ENCODE data around the gene OSBPL5. TPM values are rescaled to one million over a fixed set of nuclear protein-coding genes. Genes with fewer than 3 reads are reported as not detected.

The OSBPL5 gene
- total RNA-seq, 4 donors from 2014 or later, result 37.3 to 211 (median 105) TPM

- H3K4me1 ChIP-seq, result no peaks in the 10 kb centered on the region
- intact Hi-C loops (cut with DNase I; ENCODE audit: low total_unique reads) (no loop called here), in situ Hi-C loops (cut with MboI; ENCODE audit: low pct_ligation_motif_present in 1 of 4, low pct_unique_long_range_greater_than_20kb in 1 of 4, low sequenced_read_pairs in 3 of 4) (loop anchor here in 1 of 4 donors (25.0 kb wide), 1 partner anchor 108 kb away; the partner anchor contains the start of gene MRGPRG)
- H3K27ac ChIP-seq, result no peak overlapping the region
- no peak for DNase-seq
- no peak overlapping the region for H3K4me3 ChIP-seq
- TF ChIP-seq CTCF (IDR thresholded peaks at IDR 0.05) (no peak), POLR2AphosphoS5 (IDR thresholded peaks at IDR 0.05) (no peak), POLR2A (IDR thresholded peaks at IDR 0.05) (no peak), EP300 (IDR thresholded peaks at IDR 0.05; ENCODE audit: low read depth) (no peak)
- H3K36me3 ChIP-seq, result peaks cover 0 to 4% (median 1%) of the 10 kb centered on the region in 4 donors
- no peaks in the 10 kb centered on the region for H3K27me3 ChIP-seq
- H3K9me3 ChIP-seq, result no peaks in the 10 kb centered on the region
- 90% methylated on average over 17 of the region's 22 CpGs; no CpG with 5 or more reads in 1 of the 2 donors for WGBS, 2 donors (ENCODE audit: low coverage in 1 of 2)
Observed at GRCh38 chr11:3104051-3104714, 60.9 kb downstream of the OSBPL5 start.

GRCh38 chr11:3103076-3103475, 62.0 kb downstream of the OSBPL5 start:
- no peaks in the 10 kb centered on the region for H3K9me3 ChIP-seq
- intact Hi-C loops (cut with DNase I; ENCODE audit: low total_unique reads), result no loop called here
- H3K36me3 ChIP-seq, result peaks cover 0 to 8% (median 3%) of the 10 kb centered on the region in 4 donors
- in situ Hi-C loops (cut with MboI; ENCODE audit: low pct_ligation_motif_present in 1 of 4, low pct_unique_long_range_greater_than_20kb in 1 of 4, low sequenced_read_pairs in 3 of 4), result loop anchor here in 1 of 4 donors (25.0 kb wide), 1 partner anchor 109 kb away; the partner anchor contains the start of gene MRGPRG
- H3K4me1 ChIP-seq, result no peaks in the 10 kb centered on the region
- H3K27ac ChIP-seq, result no peak overlapping the region
- TF ChIP-seq POLR2A (IDR thresholded peaks at IDR 0.05) (no peak), CTCF (IDR thresholded peaks at IDR 0.05) (no peak), POLR2AphosphoS5 (IDR thresholded peaks at IDR 0.05) (no peak), EP300 (IDR thresholded peaks at IDR 0.05; ENCODE audit: low read depth) (no peak)
- WGBS, 2 donors (ENCODE audit: low coverage in 1 of 2), result 79% methylated on average over 10 of the region's 11 CpGs; no CpG with 5 or more reads in 1 of the 2 donors
- no peaks in the 10 kb centered on the region for H3K27me3 ChIP-seq
- no peak overlapping the region for H3K4me3 ChIP-seq
- no peak for DNase-seq

DNA sequence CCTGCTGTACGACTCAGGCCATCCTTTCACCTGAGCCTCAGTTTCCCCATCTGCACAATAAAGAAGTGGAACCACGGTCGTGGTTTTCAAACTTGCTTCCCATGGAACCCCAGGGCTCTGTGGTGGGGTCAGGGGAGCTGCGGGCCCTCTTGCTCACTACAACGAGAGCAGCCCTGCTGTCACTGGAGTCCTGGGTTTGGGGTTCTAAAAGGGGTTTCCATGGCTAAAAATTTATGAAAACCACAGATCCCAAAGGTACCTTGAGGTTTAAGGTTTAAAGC, 62.5 kb downstream of the OSBPL5 start:
- intact Hi-C loops (cut with DNase I; ENCODE audit: low total_unique reads), result no loop called here
- no peaks in the 10 kb centered on the region for H3K27me3 ChIP-seq
- WGBS, 2 donors (ENCODE audit: low coverage in 1 of 2), result 86% methylated on average over 5 of the region's 5 CpGs; no CpG with 5 or more reads in 1 of the 2 donors
- H3K4me3 ChIP-seq, result no peak overlapping the region
- TF ChIP-seq POLR2AphosphoS5 (IDR thresholded peaks at IDR 0.05), result no peak
- no peak for TF ChIP-seq POLR2A (IDR thresholded peaks at IDR 0.05)
- TF ChIP-seq CTCF (IDR thresholded peaks at IDR 0.05), result no peak
- no peak for TF ChIP-seq EP300 (IDR thresholded peaks at IDR 0.05; ENCODE audit: low read depth)
- no peak for DNase-seq
- in situ Hi-C loops (cut with MboI; ENCODE audit: low pct_ligation_motif_present in 1 of 4, low pct_unique_long_range_greater_than_20kb in 1 of 4, low sequenced_read_pairs in 3 of 4), result loop anchor here in 1 of 4 donors (25.0 kb wide), 1 partner anchor 110 kb away; the partner anchor contains the start of gene MRGPRG
- H3K9me3 ChIP-seq, result no peaks in the 10 kb centered on the region
- H3K36me3 ChIP-seq, result peaks cover 0 to 8% (median 4%) of the 10 kb centered on the region in 4 donors
- no peak overlapping the region for H3K27ac ChIP-seq
- H3K4me1 ChIP-seq, result no peaks in the 10 kb centered on the region

- Histone ChIP-seq H3K36me3 (peaks cover 0 to 11% (median 4%) of the 10 kb centered on the region in 4 donors), H3K4me3 (no peak overlapping the region), H3K9me3 (no peaks in the 10 kb centered on the region), H3K4me1 (no peaks in the 10 kb centered on the region), H3K27me3 (no peaks in the 10 kb centered on the region), H3K27ac (no peak overlapping the region)
- in situ Hi-C loops (cut with MboI; ENCODE audit: low pct_ligation_motif_present in 1 of 4, low pct_unique_long_range_greater_than_20kb in 1 of 4, low sequenced_read_pairs in 3 of 4), result loop anchor here in 1 of 4 donors (25.0 kb wide), 1 partner anchor 110 kb away; the partner anchor contains the start of gene MRGPRG
- 81% methylated on average over 19 of the region's 20 CpGs; no CpG with 5 or more reads in 1 of the 2 donors for WGBS, 2 donors (ENCODE audit: low coverage in 1 of 2)
- TF ChIP-seq CTCF (IDR thresholded peaks at IDR 0.05) (no peak), POLR2A (IDR thresholded peaks at IDR 0.05) (no peak), POLR2AphosphoS5 (IDR thresholded peaks at IDR 0.05) (no peak), EP300 (IDR thresholded peaks at IDR 0.05; ENCODE audit: low read depth) (no peak)
- intact Hi-C loops (cut with DNase I; ENCODE audit: low total_unique reads), result no loop called here
- no peak for DNase-seq
Observed at GRCh38 chr11:3101921-3102640, 63.0 kb downstream of the OSBPL5 start.
